ENCODE measurements around the gene SNX18.

DNA sequence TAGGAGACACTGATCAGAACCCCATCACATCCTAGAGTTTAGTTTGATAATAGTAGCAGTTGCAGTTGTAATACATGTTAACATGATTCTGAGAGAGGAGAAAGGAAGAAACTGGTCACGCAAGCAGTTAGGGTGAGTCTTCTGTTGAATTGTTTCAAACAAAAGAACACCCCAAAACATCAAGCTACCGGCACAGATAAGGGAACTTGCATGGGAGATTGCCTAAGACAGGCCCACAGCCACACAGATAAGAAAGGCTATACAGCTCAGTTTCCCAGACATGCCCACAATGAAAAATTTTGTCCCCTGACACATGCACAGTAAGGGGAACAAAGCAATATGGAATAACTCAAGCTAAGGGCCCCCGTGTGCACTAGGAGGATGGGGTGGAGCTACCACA is 46.2 kb upstream of the SNX18 start:
- TF ChIP-seq, protein P1, sequence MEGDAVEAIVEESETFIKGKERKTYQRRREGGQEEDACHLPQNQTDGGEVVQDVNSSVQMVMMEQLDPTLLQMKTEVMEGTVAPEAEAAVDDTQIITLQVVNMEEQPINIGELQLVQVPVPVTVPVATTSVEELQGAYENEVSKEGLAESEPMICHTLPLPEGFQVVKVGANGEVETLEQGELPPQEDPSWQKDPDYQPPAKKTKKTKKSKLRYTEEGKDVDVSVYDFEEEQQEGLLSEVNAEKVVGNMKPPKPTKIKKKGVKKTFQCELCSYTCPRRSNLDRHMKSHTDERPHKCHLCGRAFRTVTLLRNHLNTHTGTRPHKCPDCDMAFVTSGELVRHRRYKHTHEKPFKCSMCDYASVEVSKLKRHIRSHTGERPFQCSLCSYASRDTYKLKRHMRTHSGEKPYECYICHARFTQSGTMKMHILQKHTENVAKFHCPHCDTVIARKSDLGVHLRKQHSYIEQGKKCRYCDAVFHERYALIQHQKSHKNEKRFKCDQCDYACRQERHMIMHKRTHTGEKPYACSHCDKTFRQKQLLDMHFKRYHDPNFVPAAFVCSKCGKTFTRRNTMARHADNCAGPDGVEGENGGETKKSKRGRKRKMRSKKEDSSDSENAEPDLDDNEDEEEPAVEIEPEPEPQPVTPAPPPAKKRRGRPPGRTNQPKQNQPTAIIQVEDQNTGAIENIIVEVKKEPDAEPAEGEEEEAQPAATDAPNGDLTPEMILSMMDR (conservative IDR thresholded peaks at IDR 0.05; ENCODE audit: low read length), result no peak
- TF ChIP-seq EZH2phosphoT487 (IDR thresholded peaks at IDR 0.05; ENCODE audit: borderline replicate concordance, low read depth, low read length), result no peak
